GM19240 (cell line): ENCODE measurements around the gene ART4.

Experiments used
- DNase-seq: peaks from one replicate; pipeline ENCODE4 v3.0.0; 2011; ENCODE audit warnings: low spot score; ENCODE audit not compliant: insufficient read length

Gene ART4

GRCh38 chr12:14843425-14843887 lies at the start of gene ART4:
Gene ART4 (minus strand): TSS chr12:14843526. CDS start chr12:14843113, 413 bp downstream.
- no peak for DNase-seq

- no peak for DNase-seq
These were observed 49.6 kb upstream of the ART4 start for GRCh38 chr12:14892726-14893505.

GRCh38 chr12:14890701-14891100 lies 47.4 kb upstream of the ART4 start:
- no peak for DNase-seq

GRCh38 chr12:14886271-14886670 lies 42.9 kb upstream of the ART4 start:
- no peak for DNase-seq

- no peak for DNase-seq
These were observed 42.4 kb upstream of the ART4 start, which contains the start of gene MGP for GRCh38 chr12:14885718-14886221. Gene MGP (minus strand): TSS chr12:14885854. CDS start chr12:14885791, 63 bp downstream.

GRCh38 chr12:14884458-14884878 lies 41.1 kb upstream of the ART4 start:
- DNase-seq: peak; percentile 6

- DNase-seq: no peak
These were observed 40.4 kb upstream of the ART4 start for GRCh38 chr12:14883686-14884085.

- DNase-seq: no peak
These were observed 37.6 kb upstream of the ART4 start for GRCh38 chr12:14880890-14881453.

GRCh38 chr12:14879222-14879933 lies 36.1 kb upstream of the ART4 start:
- DNase-seq: no peak

GRCh38 chr12:14878488-14878887 lies 35.2 kb upstream of the ART4 start:
- no peak for DNase-seq

GRCh38 chr12:14876833-14877232 lies 33.5 kb upstream of the ART4 start:
- no peak for DNase-seq

- no peak for DNase-seq
These were observed 31.6 kb upstream of the ART4 start for GRCh38 chr12:14874882-14875281.

- DNase-seq: no peak
These were observed 30.3 kb upstream of the ART4 start for GRCh38 chr12:14873440-14874185.

GRCh38 chr12:14871886-14872285 lies 28.6 kb upstream of the ART4 start:
- no peak for DNase-seq

- no peak for DNase-seq
These were observed 27.9 kb upstream of the ART4 start for GRCh38 chr12:14871247-14871646.

- no peak for DNase-seq
These were observed 25.7 kb upstream of the ART4 start for GRCh38 chr12:14868916-14869506.

- no peak for DNase-seq
These were observed 17.2 kb upstream of the ART4 start for GRCh38 chr12:14860490-14860889.

- DNase-seq: no peak
These were observed 15.2 kb upstream of the ART4 start for GRCh38 chr12:14858513-14858912.

GRCh38 chr12:14854586-14855183 lies 11.4 kb upstream of the ART4 start:
- no peak for DNase-seq

GRCh38 chr12:14853961-14854360 lies 10.6 kb upstream of the ART4 start:
- DNase-seq: no peak
